K562 (cell line): ENCODE results near the gene ZMYND15. TPM values are rescaled to one million over a fixed set of nuclear protein-coding genes. Genes with fewer than 3 reads are reported as not detected.
A peak's percentile ranks its signal among the peaks of the same experiment; 100 is the strongest.

Experiments used
- NELFE ChIP-seq: IDR thresholded peaks from 2 replicates; pipeline ENCODE4 v1.6.1; 2011; ENCODE audit warnings: mild to moderate bottlenecking; ENCODE audit not compliant: insufficient read depth, insufficient read length
- NFATC3 ChIP-seq: fragments of 450-650 bp; IDR thresholded peaks from 2 replicates; pipeline ENCODE4 v1.6.1; 2017; ENCODE audit warnings: mild to moderate bottlenecking
- PCBP2 ChIP-seq: fragments of 200-400 bp; formaldehyde crosslinking; IDR thresholded peaks from 2 replicates; pipeline ENCODE4 v1.6.1; 2018; ENCODE audit warnings: low read length, low read depth, mild to moderate bottlenecking, moderate library complexity; ENCODE audit not compliant: poor library complexity, severe bottlenecking
- RBM25 ChIP-seq: fragments of 200-400 bp; formaldehyde crosslinking; IDR thresholded peaks from 2 replicates; pipeline ENCODE4 v1.6.1; 2018; ENCODE audit warnings: low read length, low read depth, moderate library complexity; ENCODE audit not compliant: severe bottlenecking
- SPI1 ChIP-seq: IDR thresholded peaks from 2 replicates; pipeline ENCODE4 v1.6.1; 2011; ENCODE audit warnings: low read depth, low read length, control low read depth, borderline replicate concordance
- ZKSCAN8 ChIP-seq: fragments of 200-800 bp; sonication (Bioruptor generic); IDR thresholded peaks from 2 replicates; pipeline ENCODE4 v1.6.1; 2016; ENCODE audit warnings: missing genetic modification characterization, missing compliant biosample characterization
- ZNF146 ChIP-seq: IDR thresholded peaks from one replicate; pipeline ENCODE4 v1.6.1; 2018; ENCODE audit warnings: missing compliant biosample characterization; ENCODE audit not compliant: unreplicated experiment
- ZNF717 ChIP-seq: fragments of 250-450 bp; sonication (Bioruptor Pico); IDR thresholded peaks from 2 replicates; pipeline ENCODE4 v1.5.0; 2021
- polyA plus RNA-seq, 8 experiments: library from polyadenylated mRNA; depleted of rRNA in 4 of 8; stranded (reverse) in 5 of 8; unstranded in 3 of 8; fragments of >200 nt; fragmentation: Nextera tagmentation in 2 of 8; fragmentation: Illumina TruSeq in 1 of 8; extraction: Ambion mirVana in 2 of 8; extraction: Trizol in 1 of 8; gene quantifications; 2 replicates each; pipeline versions ENCODE4 v1.2.1 to v1.2.3, GENCODE V29; 2011 to 2014; ENCODE audit warnings: inconsistent platforms in 1 of 8, missing spikeins in 1 of 8
- total RNA-seq, 7 experiments: library from RNA; depleted of rRNA in 6 of 7; stranded (reverse); fragments of >200 nt in 6 of 7; fragmentation: Illumina TruSeq in 2 of 7; extraction: Trizol in 2 of 7; gene quantifications; 2 replicates each; pipeline versions ENCODE4 v1.2.1 to v1.2.3, GENCODE V29; 2011 to 2021; ENCODE audit warnings: low replicate concordance in 1 of 7
- TF ChIP-seq, protein P1 (sequence below): fragments of 450-650 bp; formaldehyde crosslinking; IDR thresholded peaks from 2 replicates; pipeline ENCODE4 v1.4.0; 2020; ENCODE audit warnings: mild to moderate bottlenecking, mixed read lengths
- TF ChIP-seq, protein P2 (sequence below): fragments of 450-650 bp; IDR thresholded peaks from 2 replicates; pipeline ENCODE4 v1.6.1; 2016; ENCODE audit warnings: antibody characterized with exemption
- TF ChIP-seq, protein P3 (sequence below): sonication (generic); formaldehyde crosslinking; IDR thresholded peaks from 2 replicates; pipeline ENCODE4 v1.8.1; 2022; ENCODE audit warnings: missing genetic modification reagents
- TF ChIP-seq, protein P4 (sequence below), 2 experiments: fragments of 450-650 bp in 1 of 2; sonication (generic) in 1 of 2; formaldehyde crosslinking in 1 of 2; IDR thresholded peaks; 2 replicates each; pipeline versions ENCODE4 v1.7.1 to v1.9.0; 2016 to 2022; ENCODE audit warnings: inconsistent platforms in 1 of 2, mild to moderate bottlenecking in 1 of 2, missing genetic modification reagents in 1 of 2

Gene ZMYND15
- total and polyA plus RNA-seq, 9 of the 15 experiments (the other 6 are each of a cell fraction or from before 2014, with no cell fraction given): 0.09 TPM; not detected in 8

DNA sequence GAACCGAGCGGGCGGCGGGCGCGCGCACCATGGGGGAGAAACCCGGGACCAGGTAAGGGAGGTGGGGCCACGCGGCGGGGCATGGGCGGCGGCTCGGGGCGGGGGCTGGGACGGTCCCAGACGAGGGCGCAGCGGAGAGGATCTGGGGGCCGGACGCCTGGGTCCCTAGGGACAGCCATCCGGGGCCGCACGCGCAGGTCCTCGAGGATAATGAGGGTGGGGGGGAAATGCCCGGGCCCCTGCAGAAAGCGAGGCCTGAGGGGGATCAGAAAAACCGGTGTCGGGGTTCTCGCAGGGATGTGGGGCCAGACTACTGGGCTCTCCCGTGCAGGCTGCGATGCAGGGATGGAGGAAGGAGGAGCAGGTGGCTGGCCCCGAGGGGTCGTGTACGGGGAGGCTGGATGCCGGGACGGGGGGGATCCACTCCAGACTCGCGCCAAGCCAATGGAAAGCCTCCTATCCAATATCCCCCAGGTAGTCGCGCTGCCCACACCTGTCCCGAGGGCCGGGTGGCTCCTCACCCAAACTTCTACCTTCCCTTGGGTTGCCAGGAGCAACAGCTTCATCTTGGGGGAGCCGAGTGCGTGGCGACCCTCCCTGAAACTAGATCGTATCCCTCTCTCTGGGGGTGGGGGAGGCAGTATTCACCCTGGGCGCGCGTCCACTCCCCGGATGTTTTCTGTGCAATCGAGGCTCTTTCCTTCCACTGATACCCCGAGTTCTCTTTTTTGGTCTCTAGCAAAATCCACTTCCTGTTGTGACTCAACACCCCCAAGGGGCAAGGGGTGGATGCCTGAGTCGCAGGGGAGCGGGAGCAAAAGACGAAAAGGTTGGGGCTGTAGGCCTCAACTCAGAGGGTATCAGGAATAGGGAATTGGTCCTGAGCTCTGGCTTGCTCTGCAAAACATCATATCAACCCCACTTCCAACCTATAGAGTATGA lies 28.7 kb upstream of the ZMYND15 start (continued):
- TF ChIP-seq PCBP2 (no peak), ZKSCAN8 (CRISPR knock-in tag) (no peak), SPI1 (0 out of 2 replicates have a peak, but pooled peaks have one; percentile 11), RBM25 (no peak), ZNF717 (CRISPR knock-in tag) (no peak), ZNF146 (CRISPR knock-in tag) (no peak), NELFE (no peak), NFATC3 (no peak)
- TF ChIP-seq, protein P1, sequence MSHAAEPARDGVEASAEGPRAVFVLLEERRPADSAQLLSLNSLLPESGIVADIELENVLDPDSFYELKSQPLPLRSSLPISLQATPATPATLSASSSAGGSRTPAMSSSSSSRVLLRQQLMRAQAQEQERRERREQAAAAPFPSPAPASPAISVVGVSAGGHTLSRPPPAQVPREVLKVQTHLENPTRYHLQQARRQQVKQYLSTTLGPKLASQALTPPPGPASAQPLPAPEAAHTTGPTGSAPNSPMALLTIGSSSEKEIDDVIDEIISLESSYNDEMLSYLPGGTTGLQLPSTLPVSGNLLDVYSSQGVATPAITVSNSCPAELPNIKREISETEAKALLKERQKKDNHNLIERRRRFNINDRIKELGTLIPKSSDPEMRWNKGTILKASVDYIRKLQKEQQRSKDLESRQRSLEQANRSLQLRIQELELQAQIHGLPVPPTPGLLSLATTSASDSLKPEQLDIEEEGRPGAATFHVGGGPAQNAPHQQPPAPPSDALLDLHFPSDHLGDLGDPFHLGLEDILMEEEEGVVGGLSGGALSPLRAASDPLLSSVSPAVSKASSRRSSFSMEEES (CRISPR knock-in tag): no peak
- TF ChIP-seq, protein P2, sequence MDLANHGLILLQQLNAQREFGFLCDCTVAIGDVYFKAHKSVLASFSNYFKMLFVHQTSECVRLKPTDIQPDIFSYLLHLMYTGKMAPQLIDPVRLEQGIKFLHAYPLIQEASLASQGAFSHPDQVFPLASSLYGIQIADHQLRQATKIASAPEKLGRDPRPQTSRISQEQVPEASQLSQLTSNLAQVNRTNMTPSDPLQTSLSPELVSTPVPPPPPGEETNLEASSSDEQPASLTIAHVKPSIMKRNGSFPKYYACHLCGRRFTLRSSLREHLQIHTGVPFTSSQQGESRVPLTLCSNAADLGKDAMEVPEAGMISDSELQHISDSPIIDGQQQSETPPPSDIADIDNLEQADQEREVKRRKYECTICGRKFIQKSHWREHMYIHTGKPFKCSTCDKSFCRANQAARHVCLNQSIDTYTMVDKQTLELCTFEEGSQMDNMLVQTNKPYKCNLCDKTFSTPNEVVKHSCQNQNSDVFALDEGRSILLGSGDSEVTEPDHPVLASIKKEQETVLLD: no peak
- TF ChIP-seq, protein P3, sequence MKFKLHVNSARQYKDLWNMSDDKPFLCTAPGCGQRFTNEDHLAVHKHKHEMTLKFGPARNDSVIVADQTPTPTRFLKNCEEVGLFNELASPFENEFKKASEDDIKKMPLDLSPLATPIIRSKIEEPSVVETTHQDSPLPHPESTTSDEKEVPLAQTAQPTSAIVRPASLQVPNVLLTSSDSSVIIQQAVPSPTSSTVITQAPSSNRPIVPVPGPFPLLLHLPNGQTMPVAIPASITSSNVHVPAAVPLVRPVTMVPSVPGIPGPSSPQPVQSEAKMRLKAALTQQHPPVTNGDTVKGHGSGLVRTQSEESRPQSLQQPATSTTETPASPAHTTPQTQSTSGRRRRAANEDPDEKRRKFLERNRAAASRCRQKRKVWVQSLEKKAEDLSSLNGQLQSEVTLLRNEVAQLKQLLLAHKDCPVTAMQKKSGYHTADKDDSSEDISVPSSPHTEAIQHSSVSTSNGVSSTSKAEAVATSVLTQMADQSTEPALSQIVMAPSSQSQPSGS (CRISPR knock-in tag): no peak
- TF ChIP-seq, protein P4, sequence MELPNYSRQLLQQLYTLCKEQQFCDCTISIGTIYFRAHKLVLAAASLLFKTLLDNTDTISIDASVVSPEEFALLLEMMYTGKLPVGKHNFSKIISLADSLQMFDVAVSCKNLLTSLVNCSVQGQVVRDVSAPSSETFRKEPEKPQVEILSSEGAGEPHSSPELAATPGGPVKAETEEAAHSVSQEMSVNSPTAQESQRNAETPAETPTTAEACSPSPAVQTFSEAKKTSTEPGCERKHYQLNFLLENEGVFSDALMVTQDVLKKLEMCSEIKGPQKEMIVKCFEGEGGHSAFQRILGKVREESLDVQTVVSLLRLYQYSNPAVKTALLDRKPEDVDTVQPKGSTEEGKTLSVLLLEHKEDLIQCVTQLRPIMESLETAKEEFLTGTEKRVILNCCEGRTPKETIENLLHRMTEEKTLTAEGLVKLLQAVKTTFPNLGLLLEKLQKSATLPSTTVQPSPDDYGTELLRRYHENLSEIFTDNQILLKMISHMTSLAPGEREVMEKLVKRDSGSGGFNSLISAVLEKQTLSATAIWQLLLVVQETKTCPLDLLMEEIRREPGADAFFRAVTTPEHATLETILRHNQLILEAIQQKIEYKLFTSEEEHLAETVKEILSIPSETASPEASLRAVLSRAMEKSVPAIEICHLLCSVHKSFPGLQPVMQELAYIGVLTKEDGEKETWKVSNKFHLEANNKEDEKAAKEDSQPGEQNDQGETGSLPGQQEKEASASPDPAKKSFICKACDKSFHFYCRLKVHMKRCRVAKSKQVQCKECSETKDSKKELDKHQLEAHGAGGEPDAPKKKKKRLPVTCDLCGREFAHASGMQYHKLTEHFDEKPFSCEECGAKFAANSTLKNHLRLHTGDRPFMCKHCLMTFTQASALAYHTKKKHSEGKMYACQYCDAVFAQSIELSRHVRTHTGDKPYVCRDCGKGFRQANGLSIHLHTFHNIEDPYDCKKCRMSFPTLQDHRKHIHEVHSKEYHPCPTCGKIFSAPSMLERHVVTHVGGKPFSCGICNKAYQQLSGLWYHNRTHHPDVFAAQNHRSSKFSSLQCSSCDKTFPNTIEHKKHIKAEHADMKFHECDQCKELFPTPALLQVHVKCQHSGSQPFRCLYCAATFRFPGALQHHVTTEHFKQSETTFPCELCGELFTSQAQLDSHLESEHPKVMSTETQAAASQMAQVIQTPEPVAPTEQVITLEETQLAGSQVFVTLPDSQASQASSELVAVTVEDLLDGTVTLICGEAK (IDR thresholded peaks at IDR 0.05): 0 out of 2 replicates have a peak, but pooled peaks have one; percentile 21
- TF ChIP-seq, protein P4 (CRISPR knock-in tag; IDR thresholded peaks at IDR 0.05): no peak
